SK-N-SH (cell line): ENCODE measurements around the gene HLF. TPM values are rescaled to one million over a fixed set of nuclear protein-coding genes. Genes with fewer than 3 reads are reported as not detected.

Experiments
- CTCF ChIA-PET: fragments of 300-600, 350-600 bp; formaldehyde crosslinking; extraction: SDS; loops from one replicate; lab custom pipeline; 2021; lab: Yijun Ruan, JAX
- POLR2A ChIA-PET: fragments of 350-600 bp; sonication (Branson Sonifier 250); formaldehyde crosslinking; extraction: SDS; loops from one replicate; lab custom pipeline; 2020; ENCODE audit warnings: antibody characterized with exemption, inconsistent platforms; lab: Yijun Ruan, JAX
- DNase-seq: peaks from one replicate; pipeline ENCODE4 v3.0.0; 2012
- H2AFZ ChIP-seq: fragments of 200-600 bp; sonication (generic); 2 replicates; pipeline ENCODE4 v1.8.1; 2016; ENCODE audit warnings: antibody characterized with exemption, mild to moderate bottlenecking, low read depth
- H3F3A ChIP-seq: fragments of 200-600 bp; sonication (generic); replicated peaks from 2 replicates; pipeline ENCODE3; 2016; ENCODE audit warnings: antibody characterized with exemption, mild to moderate bottlenecking; ENCODE audit not compliant: insufficient read depth
- H3K27ac ChIP-seq, 2 experiments: fragments of 200-500 bp in 1 of 2; fragments of 200-600 bp in 1 of 2; sonication (Bioruptor generic) in 1 of 2; sonication (generic), shearing (Covaris generic) in 1 of 2; 2 replicates each; pipeline versions ENCODE4 v1.5.1 to v1.6.1; 2014 to 2016; ENCODE audit warnings: low read depth in 2 of 2, inconsistent platforms in 1 of 2, low read length in 1 of 2, mild to moderate bottlenecking in 1 of 2, mixed read lengths in 1 of 2
- H3K27me3 ChIP-seq: fragments of 200-600 bp; sonication (generic), shearing (Covaris generic); 2 replicates; pipeline ENCODE4 v1.6.1; 2016; ENCODE audit warnings: mixed run types; ENCODE audit not compliant: insufficient read depth
- H3K36me3 ChIP-seq, 2 experiments: fragments of 200-500 bp in 1 of 2; fragments of 200-600 bp in 1 of 2; sonication (Bioruptor generic) in 1 of 2; sonication (generic) in 1 of 2; replicated peaks in 1 of 2; 2 replicates each; pipeline versions ENCODE3 to v1.5.1; 2014 to 2016; ENCODE audit warnings: low read length in 1 of 2, mild to moderate bottlenecking in 1 of 2; ENCODE audit not compliant: insufficient read depth in 2 of 2, control insufficient read depth in 1 of 2
- H3K4me1 ChIP-seq, 2 experiments: fragments of 200-500 bp in 1 of 2; fragments of 200-600 bp in 1 of 2; sonication (Bioruptor generic) in 1 of 2; sonication (generic), shearing (Covaris generic) in 1 of 2; 2 replicates each; pipeline versions ENCODE4 v1.5.1 to v1.6.1; 2014 to 2016; ENCODE audit warnings: low read depth in 1 of 2, low read length in 1 of 2, mixed run types in 1 of 2; ENCODE audit not compliant: insufficient read depth in 2 of 2, control insufficient read depth in 1 of 2
- H3K4me2 ChIP-seq: fragments of 200-600 bp; sonication (generic), shearing (Covaris generic); 2 replicates; pipeline ENCODE4 v1.6.1; 2017; ENCODE audit warnings: mixed run types
- H3K4me3 ChIP-seq, 2 experiments: fragments of 200-500 bp in 1 of 2; fragments of 200-600 bp in 1 of 2; sonication (Bioruptor generic) in 1 of 2; sonication (generic), shearing (Covaris generic) in 1 of 2; 2 replicates each; pipeline versions ENCODE4 v1.5.1 to v1.8.1; 2014 to 2016; ENCODE audit warnings: low read depth in 2 of 2, inconsistent platforms in 1 of 2, low read length in 1 of 2, mild to moderate bottlenecking in 1 of 2, mixed read lengths in 1 of 2, moderate library complexity in 1 of 2
- H3K79me2 ChIP-seq: fragments of 200-600 bp; sonication (generic); 2 replicates; pipeline ENCODE4 v1.8.1; 2017; ENCODE audit warnings: mild to moderate bottlenecking; ENCODE audit not compliant: insufficient read depth
- H3K9ac ChIP-seq: fragments of 200-600 bp; sonication (generic); 2 replicates; pipeline ENCODE4 v1.6.1; 2017; ENCODE audit warnings: mixed run types
- H3K9me2 ChIP-seq: fragments of 200-600 bp; sonication (generic); 2 replicates; pipeline ENCODE4 v1.6.1; 2017; ENCODE audit warnings: mixed run types
- H3K9me3 ChIP-seq: fragments of 200-600 bp; sonication (generic); 2 replicates; pipeline ENCODE4 v1.6.1; 2017; ENCODE audit warnings: mixed run types, mild to moderate bottlenecking, moderate library complexity
- H4K20me1 ChIP-seq: fragments of 200-600 bp; sonication (generic); 2 replicates; pipeline ENCODE4 v1.6.1; 2017; ENCODE audit warnings: mild to moderate bottlenecking, mixed run types; ENCODE audit not compliant: insufficient read depth
- ELF1 ChIP-seq: IDR thresholded peaks from 2 replicates; pipeline ENCODE4 v1.4.0; 2012
- EP300 ChIP-seq, 2 experiments: IDR thresholded peaks; 2 replicates each; pipeline versions ENCODE4 v1.4.0 to v1.6.1; 2012; ENCODE audit warnings: borderline replicate concordance in 1 of 2, low read depth in 1 of 2, low read length in 1 of 2
- EZH2phosphoT487 ChIP-seq: fragments of 200-600 bp; sonication (generic); IDR thresholded peaks from 2 replicates; pipeline ENCODE4 v1.6.1; 2017; ENCODE audit warnings: low read depth, mixed run types, mild to moderate bottlenecking, antibody characterized with exemption, moderate library complexity, borderline replicate concordance
- FOSL2 ChIP-seq: IDR thresholded peaks from 2 replicates; pipeline ENCODE4 v1.4.0; 2012; ENCODE audit warnings: low read depth, mild to moderate bottlenecking, moderate library complexity, borderline replicate concordance
- FOXJ3 ChIP-seq: sonication (generic); formaldehyde crosslinking; IDR thresholded peaks from 2 replicates; pipeline ENCODE4 v1.5.1; 2020; ENCODE audit warnings: mild to moderate bottlenecking, missing genetic modification reagents
- FOXM1 ChIP-seq: IDR thresholded peaks from 2 replicates; pipeline ENCODE4 v1.4.0; 2012; ENCODE audit warnings: low read depth, mild to moderate bottlenecking
- GABPA ChIP-seq: IDR thresholded peaks from 2 replicates; pipeline ENCODE4 v1.4.0; 2012; ENCODE audit warnings: low read depth, mild to moderate bottlenecking
- MAX ChIP-seq: IDR thresholded peaks from 2 replicates; pipeline ENCODE4 v1.4.0; 2012; ENCODE audit warnings: low read depth
- NRF1 ChIP-seq: IDR thresholded peaks from 2 replicates; pipeline ENCODE4 v1.6.1; 2012; ENCODE audit warnings: low read depth, mild to moderate bottlenecking, low read length
- RAD21 ChIP-seq: IDR thresholded peaks from 2 replicates; pipeline ENCODE4 v1.6.1; 2012; ENCODE audit warnings: mild to moderate bottlenecking, low read length
- RCOR1 ChIP-seq: fragments of 150-350 bp; IDR thresholded peaks from 2 replicates; pipeline ENCODE4 v1.6.1; 2017; ENCODE audit warnings: antibody characterized with exemption, low read length
- REST ChIP-seq: IDR thresholded peaks from 2 replicates; pipeline ENCODE4 v1.6.1; 2012; ENCODE audit warnings: mild to moderate bottlenecking, low read depth, low read length, moderate library complexity
- RFX5 ChIP-seq: IDR thresholded peaks from 2 replicates; pipeline ENCODE4 v1.6.1; 2012; ENCODE audit warnings: mild to moderate bottlenecking, improper control_type of control experiment, low read length
- RXRA ChIP-seq: IDR thresholded peaks from 2 replicates; pipeline ENCODE4 v1.4.0; 2012; ENCODE audit warnings: low read depth, mild to moderate bottlenecking, borderline replicate concordance
- TAF1 ChIP-seq: IDR thresholded peaks from 2 replicates; pipeline ENCODE4 v1.6.1; 2012; ENCODE audit warnings: low read depth, mild to moderate bottlenecking, low read length, moderate library complexity, borderline replicate concordance
- TCF12 ChIP-seq: IDR thresholded peaks from 2 replicates; pipeline ENCODE4 v1.4.0; 2012
- USF2 ChIP-seq: fragments of 150-350 bp; IDR thresholded peaks from 2 replicates; pipeline ENCODE4 v1.6.1; 2017; ENCODE audit warnings: antibody characterized with exemption, low read length, low read depth, borderline replicate concordance
- YY1 ChIP-seq: IDR thresholded peaks from 2 replicates; pipeline ENCODE4 v1.4.0; 2012; ENCODE audit warnings: low read depth, mild to moderate bottlenecking
- ZBTB33 ChIP-seq: IDR thresholded peaks from 2 replicates; pipeline ENCODE4 v1.4.0; 2012; ENCODE audit warnings: low read depth, borderline replicate concordance
- WGBS: methylation state at CpG from one replicate; pipeline ENCODE4 v1.1.6; 2017; ENCODE audit warnings: low lambda C conversion rate; 5-methylcytosine and 5-hydroxymethylcytosine counted together
- polyA plus RNA-seq, 3 experiments: library from polyadenylated mRNA; depleted of rRNA; stranded (reverse); fragments of >200 nt; gene quantifications; 2 replicates each; pipeline ENCODE4 v1.2.3, GENCODE V29; 2012

Gene HLF
- polyA plus RNA-seq, 1 of the 3 experiments (the other 2 are of a cell fraction) = 0.03 TPM

- no peak overlapping the region for H2AFZ ChIP-seq
- WGBS = 66% methylated on average over 8 of the region's 8 CpGs
- peaks cover 5 to 23% of the 10 kb centered on the region in 2 experiments; a peak in 3 of 4 replicates for H3K4me1 ChIP-seq
- H3K27ac ChIP-seq = no peak overlapping the region
- H3K4me2 ChIP-seq = no peak overlapping the region
- CTCF ChIA-PET = interaction anchor here (1.0 to 1.9 kb wide), 3 partner anchors 31 to 275 kb away, joined by 3 to 6 read pairs (median 3); no protein-coding TSS in a partner anchor
- TF ChIP-seq RAD21 = no peak
- TF ChIP-seq USF2 = no peak
- no peak for TF ChIP-seq RCOR1
- no peak for TF ChIP-seq MAX
- no peak for TF ChIP-seq NRF1
- TF ChIP-seq RFX5 = no peak
- TF ChIP-seq FOXM1 = no peak
- no peak for TF ChIP-seq YY1
- TF ChIP-seq TAF1 = no peak
- no peak for TF ChIP-seq ELF1
- no peak for TF ChIP-seq EP300 (IDR thresholded peaks at IDR 0.05; ENCODE audit: borderline replicate concordance in 1 of 2, low read depth in 1 of 2, low read length in 1 of 2)
- TF ChIP-seq FOSL2 = no peak
- TF ChIP-seq, all 33 proteins: peak for 0
- Histone ChIP-seq H3K36me3 (no peaks in the 10 kb centered on the region), H3F3A (peaks cover 4% of the 10 kb centered on the region), H3K9me2 (no peaks in the 10 kb centered on the region), H3K79me2 (no peaks in the 10 kb centered on the region), H3K9me3 (no peaks in the 10 kb centered on the region), H3K4me3 (no peak overlapping the region), H3K27me3 (peaks cover 16% of the 10 kb centered on the region), H4K20me1 (no peaks in the 10 kb centered on the region), H3K9ac (no peak overlapping the region)
- DNase-seq = no peak
- POLR2A ChIA-PET = no interaction called here
Measured at GRCh38 chr17:55268649-55269480, 4.1 kb downstream of the HLF start.

GRCh38 chr17:55269894-55270293, 5.1 kb downstream of the HLF start:
- Histone ChIP-seq H3F3A (peaks cover 4% of the 10 kb centered on the region), H3K27ac (no peak overlapping the region), H3K27me3 (peaks cover 12% of the 10 kb centered on the region; the same call in 1 of the 2 replicates), H3K79me2 (no peaks in the 10 kb centered on the region), H3K9me2 (no peaks in the 10 kb centered on the region), H2AFZ (no peak overlapping the region), H3K4me2 (no peak overlapping the region), H3K4me3 (no peak overlapping the region), H4K20me1 (no peaks in the 10 kb centered on the region), H3K9ac (no peak overlapping the region), H3K4me1 (peaks cover 7 to 27% of the 10 kb centered on the region in 2 experiments; a peak in 3 of 4 replicates), H3K9me3 (no peaks in the 10 kb centered on the region), H3K36me3 (no peaks in the 10 kb centered on the region)
- ChIA-PET POLR2A (no interaction called here), CTCF (interaction anchor here (0.6 to 1.0 kb wide), 2 partner anchors 35 to 277 kb away, joined by 3 read pairs; no protein-coding TSS in a partner anchor)
- no peak for DNase-seq
- TF ChIP-seq FOXM1 = no peak
- TF ChIP-seq TAF1 = no peak
- no peak for TF ChIP-seq YY1
- TF ChIP-seq RXRA = no peak
- TF ChIP-seq EZH2phosphoT487 = no peak
- no peak for TF ChIP-seq TCF12
- TF ChIP-seq REST = no peak
- TF ChIP-seq FOXJ3 (CRISPR knock-in tag) = no peak
- no peak for TF ChIP-seq USF2
- TF ChIP-seq GABPA = no peak
- no peak for TF ChIP-seq ZBTB33
